GM10847 (cell line): ENCODE results near the gene CLCN4.

ENCODE experiments used
- POLR2A ChIP-seq: IDR thresholded peaks from 2 replicates; pipeline ENCODE4 v1.6.1; 2011; ENCODE audit not compliant: insufficient read length; ENCODE audit errors: extremely low read depth

The CLCN4 gene

DNA sequence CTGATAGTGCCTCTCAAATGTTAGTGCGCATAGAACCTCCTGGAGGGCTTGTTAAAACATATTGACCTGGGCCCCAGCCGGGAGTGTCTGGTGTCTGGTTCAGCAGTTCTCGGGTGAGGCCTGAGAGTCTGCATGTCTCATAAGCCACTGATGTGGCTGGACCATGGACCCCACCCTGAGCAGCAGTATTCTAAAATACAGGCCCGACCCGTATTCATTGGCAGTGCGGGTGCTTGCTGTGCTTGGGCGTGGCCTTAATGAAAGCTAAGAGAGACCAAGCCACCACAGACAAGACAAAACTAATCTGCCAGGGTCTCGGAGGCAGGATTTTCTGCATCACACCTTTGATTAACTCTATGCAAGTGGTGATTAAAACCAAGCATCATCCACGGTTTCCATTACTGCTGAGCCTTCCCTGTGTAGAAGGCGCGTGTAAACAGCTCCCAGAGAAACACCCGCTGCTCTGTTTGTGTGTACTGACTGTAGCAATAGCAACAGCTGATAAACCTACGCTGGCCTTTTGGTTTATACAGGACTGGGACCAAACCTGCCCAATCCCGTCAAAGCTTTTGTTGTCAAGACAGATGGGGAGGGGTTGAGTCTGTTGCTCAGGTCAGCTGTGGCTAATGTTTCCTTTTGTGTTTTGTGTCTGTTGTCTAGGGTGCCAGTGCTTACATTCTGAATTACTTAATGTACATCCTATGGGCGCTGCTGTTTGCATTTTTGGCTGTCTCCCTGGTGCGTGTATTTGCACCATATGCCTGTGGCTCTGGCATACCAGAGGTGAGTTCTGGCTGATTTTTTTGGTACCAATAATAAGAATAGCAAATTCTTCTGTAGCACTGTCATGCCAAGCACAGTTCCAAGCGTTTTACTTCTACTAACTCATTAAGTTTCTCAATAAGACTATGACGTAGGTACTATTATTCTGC is 40.8 kb downstream of the CLCN4 start:
- no peak for TF ChIP-seq POLR2A

DNA sequence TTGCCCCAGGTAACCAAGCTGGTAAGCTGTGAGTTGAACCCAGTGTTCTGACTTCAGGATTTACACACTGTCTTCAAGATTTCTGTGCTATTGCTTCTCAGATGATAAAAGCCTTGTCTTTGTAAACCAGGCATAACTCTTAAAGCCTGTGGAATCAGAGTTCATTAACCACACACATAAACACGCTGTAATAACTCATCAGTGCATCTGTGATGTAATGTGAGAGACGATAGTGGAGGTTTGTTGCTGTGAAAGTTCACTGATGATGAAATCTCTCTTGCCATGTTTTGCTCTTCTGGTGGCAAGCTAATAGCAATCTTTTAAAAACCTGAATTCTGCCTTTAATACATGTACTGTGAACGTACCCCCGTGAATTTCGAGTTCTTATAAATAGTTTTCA is 41.5 kb downstream of the CLCN4 start:
- TF ChIP-seq POLR2A: no peak

GRCh38 chrX:10199212-10199611 is 42.4 kb downstream of the CLCN4 start:
- no peak for TF ChIP-seq POLR2A

DNA sequence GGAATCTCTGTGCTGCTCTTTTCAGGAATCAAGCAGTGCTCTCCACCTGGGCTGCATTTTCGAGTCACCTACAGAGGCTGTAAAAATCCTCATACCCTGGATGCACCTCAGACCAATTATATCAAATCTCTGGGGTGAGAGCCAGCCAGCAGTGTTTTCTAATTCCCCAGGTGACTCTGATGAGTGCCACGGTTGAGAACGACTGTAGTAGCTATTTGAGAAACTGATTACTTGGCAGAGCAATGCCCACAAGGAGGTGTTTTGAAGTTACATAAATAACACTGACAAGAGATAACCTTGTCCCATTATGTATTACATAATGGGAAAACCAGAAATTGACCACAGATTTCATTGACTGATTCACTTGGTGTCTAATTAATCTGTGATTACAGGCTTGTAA is 46.8 kb downstream of the CLCN4 start:
- no peak for TF ChIP-seq POLR2A

DNA sequence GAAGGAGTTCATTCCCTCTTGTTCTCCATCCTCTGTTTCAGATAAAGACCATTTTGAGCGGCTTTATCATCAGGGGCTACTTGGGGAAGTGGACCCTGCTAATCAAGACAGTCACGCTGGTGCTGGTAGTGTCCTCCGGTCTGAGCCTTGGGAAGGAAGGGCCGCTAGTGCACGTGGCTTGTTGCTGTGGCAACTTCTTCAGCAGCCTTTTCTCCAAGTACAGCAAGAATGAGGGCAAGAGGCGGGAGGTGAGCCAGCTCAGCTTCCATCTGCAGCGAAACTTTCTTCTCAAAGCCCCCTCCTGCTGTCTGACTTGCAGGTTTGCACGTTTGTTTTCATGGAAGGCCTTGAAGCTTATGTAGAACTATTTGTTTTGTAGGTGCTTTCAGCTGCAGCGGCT is 49.5 kb downstream of the CLCN4 start:
- no peak for TF ChIP-seq POLR2A

DNA sequence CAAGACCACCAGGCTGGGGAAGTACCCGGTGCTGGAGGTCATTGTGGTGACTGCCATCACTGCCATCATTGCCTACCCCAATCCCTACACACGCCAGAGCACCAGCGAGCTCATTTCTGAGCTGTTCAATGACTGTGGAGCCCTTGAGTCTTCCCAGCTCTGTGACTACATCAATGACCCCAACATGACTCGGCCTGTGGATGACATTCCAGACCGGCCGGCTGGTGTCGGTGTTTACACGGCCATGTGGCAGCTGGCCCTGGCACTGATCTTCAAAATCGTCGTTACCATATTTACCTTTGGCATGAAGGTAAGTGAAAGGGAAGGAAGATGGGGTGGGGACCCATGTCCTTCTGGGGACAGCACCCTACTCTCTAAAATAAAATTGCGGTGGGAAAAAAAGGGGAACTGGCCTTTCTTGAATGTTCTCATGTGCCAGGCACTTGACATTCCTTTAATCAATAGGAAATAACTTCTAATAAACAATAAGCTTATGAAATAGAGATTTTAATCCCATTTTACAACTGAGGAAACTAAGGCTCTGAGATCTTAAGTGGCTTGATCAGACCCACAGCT is 51.6 kb downstream of the CLCN4 start:
- TF ChIP-seq POLR2A: no peak

- no peak for TF ChIP-seq POLR2A
Measured at GRCh38 chrX:10208953-10209352, 52.2 kb downstream of the CLCN4 start.

DNA sequence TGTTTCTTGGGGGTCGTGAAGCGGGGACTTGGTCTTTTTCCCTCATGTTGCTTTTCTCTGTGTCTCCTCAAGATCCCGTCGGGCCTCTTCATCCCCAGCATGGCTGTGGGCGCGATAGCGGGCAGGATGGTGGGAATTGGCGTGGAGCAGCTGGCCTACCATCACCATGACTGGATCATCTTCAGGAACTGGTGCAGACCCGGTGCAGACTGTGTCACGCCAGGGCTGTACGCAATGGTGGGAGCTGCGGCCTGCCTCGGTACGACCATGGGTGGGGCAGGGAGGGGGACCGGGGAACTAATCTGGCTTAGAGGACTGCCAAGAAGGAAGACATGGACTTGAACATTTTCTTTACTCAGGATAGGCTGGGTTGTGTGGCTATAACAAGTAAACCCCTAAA is 55.6 kb downstream of the CLCN4 start:
- no peak for TF ChIP-seq POLR2A

GRCh38 chrX:10213716-10214115 is 56.9 kb downstream of the CLCN4 start:
- TF ChIP-seq POLR2A: no peak

- no peak for TF ChIP-seq POLR2A
Measured at GRCh38 chrX:10216208-10216607, 59.4 kb downstream of the CLCN4 start.

GRCh38 chrX:10217198-10217597 is 60.4 kb downstream of the CLCN4 start:
- TF ChIP-seq POLR2A: no peak

DNA sequence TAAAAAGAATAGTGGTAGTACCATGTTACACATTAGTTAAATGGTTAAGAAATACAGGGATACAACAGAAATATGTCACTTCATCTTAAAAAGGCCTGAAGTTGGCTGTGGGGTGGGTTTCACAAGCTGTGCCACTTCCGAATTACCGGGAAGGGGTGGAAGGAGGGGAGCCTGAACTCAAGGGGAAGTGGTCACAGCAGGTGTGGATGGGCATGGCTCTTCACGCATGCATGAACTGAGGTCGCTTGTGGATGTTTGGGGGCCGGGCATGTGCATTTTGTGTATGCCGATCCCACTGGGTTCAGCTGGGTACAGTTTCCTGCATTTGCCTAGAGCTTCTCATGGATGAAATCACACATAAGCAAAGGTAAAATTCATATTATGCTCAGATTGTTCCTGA is 64.9 kb downstream of the CLCN4 start:
- TF ChIP-seq POLR2A: no peak

DNA sequence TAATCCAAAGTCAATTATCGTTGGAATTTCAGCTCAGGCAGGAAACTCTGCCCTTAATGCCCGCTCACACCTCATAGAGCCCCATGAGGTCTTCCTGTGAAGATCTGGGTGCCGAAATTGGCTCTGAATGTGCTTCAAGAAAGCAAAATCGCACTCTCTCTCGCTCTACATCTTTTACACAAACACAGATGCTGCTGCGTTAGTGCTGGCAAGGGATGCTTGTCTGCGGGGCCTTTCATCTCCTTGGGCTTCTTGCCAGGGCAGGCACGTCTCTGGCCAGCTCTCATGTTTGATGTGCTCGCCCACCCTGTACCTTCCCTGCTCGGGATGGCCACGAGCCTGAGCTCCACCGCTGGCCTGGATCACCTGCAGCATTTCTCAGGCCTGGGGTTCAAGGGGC is 66.5 kb downstream of the CLCN4 start:
- no peak for TF ChIP-seq POLR2A

- no peak for TF ChIP-seq POLR2A
Measured at GRCh38 chrX:10223781-10224180, 67.0 kb downstream of the CLCN4 start.

DNA sequence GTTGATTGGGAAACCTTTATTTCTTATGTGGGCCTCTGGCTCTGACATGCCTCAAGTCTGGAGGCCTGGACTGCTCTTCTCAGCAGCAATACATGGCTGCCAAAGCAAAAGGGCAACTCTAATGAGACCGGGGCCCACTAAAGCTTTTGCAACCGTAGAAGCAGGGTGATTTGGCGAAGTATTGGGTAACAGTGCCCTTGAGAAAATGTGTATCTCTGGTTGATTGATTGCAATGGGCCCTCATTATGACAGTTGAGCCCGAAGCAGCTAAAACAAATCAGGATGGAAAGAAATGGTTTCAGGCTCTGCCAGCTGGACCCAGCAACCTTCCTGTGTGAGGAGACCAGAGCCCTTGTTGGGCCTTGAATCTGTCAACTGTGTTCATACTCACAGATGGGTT is 73.4 kb downstream of the CLCN4 start:
- no peak for TF ChIP-seq POLR2A

- TF ChIP-seq POLR2A: no peak
Measured at GRCh38 chrX:10231461-10231860, 74.7 kb downstream of the CLCN4 start.

DNA sequence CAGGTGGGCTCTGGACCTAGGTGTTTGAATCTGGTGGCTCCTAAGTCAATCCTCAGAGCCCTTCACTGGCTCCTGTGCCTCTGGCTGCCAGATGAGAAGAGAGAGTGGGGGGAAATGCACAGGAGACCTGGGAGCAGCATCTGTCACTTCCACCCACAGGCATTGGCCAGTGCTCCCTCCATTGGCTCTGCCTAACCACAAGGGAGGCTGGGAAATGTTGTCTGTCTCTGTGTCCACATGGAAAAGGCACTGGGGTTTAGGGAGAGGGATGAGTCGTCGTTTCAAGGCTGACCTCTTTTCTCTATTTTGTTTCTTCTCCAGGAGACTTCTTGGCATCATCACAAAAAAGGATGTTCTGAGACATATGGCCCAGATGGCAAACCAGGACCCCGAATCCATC is 76.4 kb downstream of the CLCN4 start:
- no peak for TF ChIP-seq POLR2A
